ENCODE results near the gene RBM17.

GRCh38 chr10:6109444-6109775 is 20.6 kb downstream of the RBM17 start:
- TF ChIP-seq, protein P1, sequence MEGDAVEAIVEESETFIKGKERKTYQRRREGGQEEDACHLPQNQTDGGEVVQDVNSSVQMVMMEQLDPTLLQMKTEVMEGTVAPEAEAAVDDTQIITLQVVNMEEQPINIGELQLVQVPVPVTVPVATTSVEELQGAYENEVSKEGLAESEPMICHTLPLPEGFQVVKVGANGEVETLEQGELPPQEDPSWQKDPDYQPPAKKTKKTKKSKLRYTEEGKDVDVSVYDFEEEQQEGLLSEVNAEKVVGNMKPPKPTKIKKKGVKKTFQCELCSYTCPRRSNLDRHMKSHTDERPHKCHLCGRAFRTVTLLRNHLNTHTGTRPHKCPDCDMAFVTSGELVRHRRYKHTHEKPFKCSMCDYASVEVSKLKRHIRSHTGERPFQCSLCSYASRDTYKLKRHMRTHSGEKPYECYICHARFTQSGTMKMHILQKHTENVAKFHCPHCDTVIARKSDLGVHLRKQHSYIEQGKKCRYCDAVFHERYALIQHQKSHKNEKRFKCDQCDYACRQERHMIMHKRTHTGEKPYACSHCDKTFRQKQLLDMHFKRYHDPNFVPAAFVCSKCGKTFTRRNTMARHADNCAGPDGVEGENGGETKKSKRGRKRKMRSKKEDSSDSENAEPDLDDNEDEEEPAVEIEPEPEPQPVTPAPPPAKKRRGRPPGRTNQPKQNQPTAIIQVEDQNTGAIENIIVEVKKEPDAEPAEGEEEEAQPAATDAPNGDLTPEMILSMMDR (conservative IDR thresholded peaks at IDR 0.05): no peak
- no peak for TF ChIP-seq ZFX (IDR thresholded peaks at IDR 0.05)

Measured in C4-2B (cell line).